Epithelial cell of proximal tubule (primary cell): Measurements from ENCODE around the gene WNT9A. TPM values are rescaled to one million over a fixed set of nuclear protein-coding genes. Genes with fewer than 3 reads are reported as not detected.

ENCODE experiments used
- DNase-seq: peaks from one replicate; pipeline ENCODE4 v3.0.0-alpha.2; 2011; ENCODE audit warnings: low read depth
- H3K4me3 ChIP-seq: 2 replicates; pipeline ENCODE4 v1.5.1; 2011; ENCODE audit warnings: low read depth, mild to moderate bottlenecking, low read length
- CTCF ChIP-seq: conservative IDR thresholded peaks from 2 replicates; pipeline ENCODE4 v1.5.1; 2012; ENCODE audit warnings: low read depth, mild to moderate bottlenecking, low read length
- total RNA-seq: library from RNA; depleted of rRNA; stranded (reverse); fragments of >200 nt; gene quantifications from 2 replicates; pipeline ENCODE4 v1.2.3, GENCODE V29; 2015

The WNT9A gene
- total RNA-seq, 1 donor from 2014 or later: 2.1 TPM

- DNase-seq: no peak
- TF ChIP-seq CTCF: no peak
- H3K4me3 ChIP-seq: no peak overlapping the region
Measured at GRCh38 chr1:227886503-227886961, 61.2 kb downstream of the WNT9A start.

GRCh38 chr1:227885648-227886502, 61.9 kb downstream of the WNT9A start:
- no peak for DNase-seq
- H3K4me3 ChIP-seq: no peak overlapping the region
- TF ChIP-seq CTCF: no peak

GRCh38 chr1:227885135-227885647, 62.5 kb downstream of the WNT9A start:
- no peak overlapping the region for H3K4me3 ChIP-seq
- no peak for TF ChIP-seq CTCF
- no peak for DNase-seq

DNA sequence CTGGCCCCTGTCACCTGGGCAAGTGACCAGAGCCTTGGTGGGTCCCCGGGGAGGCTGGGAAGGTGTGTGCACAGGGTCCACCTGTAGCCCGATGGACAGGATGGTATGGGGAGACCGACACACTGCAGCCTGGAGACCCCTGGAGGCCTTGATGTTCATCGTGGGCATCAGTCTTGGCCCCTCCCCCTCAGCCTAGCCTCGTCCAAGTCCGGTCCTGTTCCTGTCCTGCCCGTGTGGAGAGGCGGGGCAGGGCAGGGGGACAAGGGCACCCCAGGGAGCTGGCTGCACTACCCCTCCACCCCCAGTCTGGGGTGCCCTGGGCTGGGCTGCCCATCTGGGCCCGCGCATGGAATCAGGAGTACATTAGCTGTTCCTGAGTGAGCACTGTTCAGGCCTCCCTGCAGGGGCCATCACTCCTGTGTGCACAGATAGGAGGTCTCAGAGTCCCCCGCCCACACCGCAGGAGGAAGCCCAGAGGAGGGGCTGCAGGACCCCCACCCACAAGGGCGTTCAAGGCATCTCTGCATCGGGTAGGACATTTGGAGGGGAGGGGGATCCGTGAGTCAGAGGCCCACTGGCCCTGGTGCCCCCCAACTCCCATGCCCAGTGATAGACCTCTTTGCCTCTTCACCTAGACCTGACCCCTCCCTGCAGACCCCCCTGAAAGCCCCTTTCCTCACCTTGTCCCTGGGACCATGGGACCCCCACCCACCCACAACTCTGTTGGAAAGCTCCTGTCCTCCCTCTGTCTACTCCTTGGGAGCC, 63.2 kb downstream of the WNT9A start:
- H3K4me3 ChIP-seq: no peak overlapping the region
- no peak for DNase-seq
- TF ChIP-seq CTCF: no peak

DNA sequence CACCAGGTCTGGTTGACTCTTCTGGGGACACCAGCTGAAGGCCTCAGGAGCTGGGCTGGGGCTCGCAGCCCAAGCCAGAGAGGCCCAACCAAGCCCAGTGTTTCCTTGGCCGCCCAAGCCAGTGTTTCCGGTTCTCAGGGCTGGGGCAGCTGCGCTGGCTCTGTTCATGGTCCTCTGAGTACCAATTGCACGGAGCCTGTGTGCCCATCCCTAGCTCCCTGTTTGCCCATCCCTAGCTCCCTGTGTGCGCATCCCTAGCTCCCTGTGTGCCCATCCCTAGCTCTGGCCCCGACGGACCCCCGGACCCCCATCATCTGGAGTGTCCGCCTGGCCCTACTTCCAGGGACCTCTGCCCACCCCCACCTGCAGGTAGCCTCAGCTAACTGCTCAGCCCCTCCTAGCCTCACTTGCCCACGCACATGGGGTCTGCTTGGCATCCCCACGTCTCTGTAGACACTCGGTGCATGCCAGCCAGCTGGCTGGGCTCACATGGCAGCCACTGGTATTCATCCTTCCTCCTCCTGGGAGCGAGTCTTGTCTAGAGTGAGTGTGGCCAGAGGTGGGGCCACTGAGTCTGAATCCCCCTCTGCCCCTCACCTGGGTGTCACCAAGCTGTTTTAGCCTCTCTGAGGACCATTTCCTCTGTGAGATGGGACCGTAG, 64.0 kb downstream of the WNT9A start:
- DNase-seq: no peak
- no peak for TF ChIP-seq CTCF

GRCh38 chr1:227883073-227883520, 64.6 kb downstream of the WNT9A start:
- no peak for TF ChIP-seq CTCF
- no peak for DNase-seq
- H3K4me3 ChIP-seq: no peak overlapping the region

More for the DNA sequence above, 64.0 kb downstream of the WNT9A start:
- H3K4me3 ChIP-seq: no peak overlapping the region
